GM18909 (cell line): Measurements from ENCODE around the gene AFP.

Source experiments
- ATAC-seq: cut with Tn5 transposase; IDR thresholded peaks from one replicate; pipeline ENCODE4 v1.9.1; 2021; ENCODE audit warnings: mild to moderate bottlenecking; ENCODE audit not compliant: unreplicated experiment, poor library complexity

Gene AFP

GRCh38 chr4:73454920-73455319 lies 18.9 kb downstream of the AFP start:
- ATAC-seq, result no peak

GRCh38 chr4:73456177-73457022 lies 20.4 kb downstream of the AFP start:
- no peak for ATAC-seq

GRCh38 chr4:73458184-73459047 lies 22.4 kb downstream of the AFP start:
- no peak for ATAC-seq

GRCh38 chr4:73459048-73459421 lies 23.0 kb downstream of the AFP start:
- ATAC-seq, result no peak

- ATAC-seq, result no peak
Observed at GRCh38 chr4:73460913-73461522, 25.0 kb downstream of the AFP start.

- no peak for ATAC-seq
Observed at GRCh38 chr4:73468170-73468569, 32.1 kb downstream of the AFP start.

GRCh38 chr4:73470728-73471127 lies 34.7 kb downstream of the AFP start:
- ATAC-seq, result no peak

- ATAC-seq, result no peak
Observed at GRCh38 chr4:73477176-73477575, 41.2 kb downstream of the AFP start.

GRCh38 chr4:73479323-73479722 lies 43.3 kb downstream of the AFP start:
- no peak for ATAC-seq

- no peak for ATAC-seq
Observed at GRCh38 chr4:73481358-73481757, 45.3 kb downstream of the AFP start, which contains the start of gene AFM. TSS of gene AFM (plus strand) at chr4:73481745. CDS start at chr4:73481776, 31 bp downstream.

GRCh38 chr4:73485085-73485484 lies 49.1 kb downstream of the AFP start:
- no peak for ATAC-seq

- no peak for ATAC-seq
Observed at GRCh38 chr4:73485596-73485995, 49.6 kb downstream of the AFP start.

- no peak for ATAC-seq
Observed at GRCh38 chr4:73486497-73486896, 50.5 kb downstream of the AFP start.

GRCh38 chr4:73487233-73487632 lies 51.2 kb downstream of the AFP start:
- ATAC-seq, result no peak

GRCh38 chr4:73499996-73500765 lies 64.2 kb downstream of the AFP start:
- no peak for ATAC-seq

GRCh38 chr4:73501664-73502265 lies 65.7 kb downstream of the AFP start:
- no peak for ATAC-seq

- ATAC-seq, result no peak
Observed at GRCh38 chr4:73505567-73505966, 69.5 kb downstream of the AFP start.
